HG02840 (cell line): Measurements from ENCODE around the gene KIAA1958.
A peak's percentile ranks its signal among the peaks of the same experiment; 100 is the strongest.
"Not testable (repeated sequence)": the region's sequence is repeated elsewhere in the genome, so short reads cannot be mapped to it uniquely, and the experiment has no call there.

ENCODE experiments used
- ATAC-seq: cut with Tn5 transposase; IDR thresholded peaks from one replicate; pipeline ENCODE4 v1.9.1; 2021; ENCODE audit warnings: mild to moderate bottlenecking, moderate library complexity, moderate number of reproducible peaks; ENCODE audit not compliant: unreplicated experiment, low FRiP score

KIAA1958 gene

GRCh38 chr9:112586599-112587155 is 100.0 kb downstream of the KIAA1958 start:
- ATAC-seq: no peak

GRCh38 chr9:112591875-112592274 is 105.2 kb downstream of the KIAA1958 start:
- ATAC-seq: not testable (repeated sequence)

- no peak for ATAC-seq
These were observed 113.1 kb downstream of the KIAA1958 start for GRCh38 chr9:112599732-112600131.

DNA sequence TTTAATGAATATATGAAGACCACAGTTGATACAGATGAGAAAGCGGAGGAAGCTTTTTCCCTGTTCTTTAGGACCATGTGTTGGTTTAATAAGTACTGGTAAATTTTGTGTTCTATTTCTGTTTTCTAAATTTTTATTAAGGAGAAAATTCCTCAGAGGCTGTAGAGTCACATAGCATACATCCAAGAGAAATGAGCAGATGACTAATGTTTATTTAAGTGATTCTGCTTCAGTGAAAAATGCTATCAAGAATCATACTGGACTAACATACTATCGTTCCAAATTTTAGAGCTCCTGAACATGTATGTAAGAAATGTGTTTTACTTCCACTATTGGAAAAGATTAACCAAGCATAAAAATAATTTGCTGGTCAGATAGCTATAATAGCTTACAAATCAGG is 115.0 kb downstream of the KIAA1958 start:
- no peak for ATAC-seq

DNA sequence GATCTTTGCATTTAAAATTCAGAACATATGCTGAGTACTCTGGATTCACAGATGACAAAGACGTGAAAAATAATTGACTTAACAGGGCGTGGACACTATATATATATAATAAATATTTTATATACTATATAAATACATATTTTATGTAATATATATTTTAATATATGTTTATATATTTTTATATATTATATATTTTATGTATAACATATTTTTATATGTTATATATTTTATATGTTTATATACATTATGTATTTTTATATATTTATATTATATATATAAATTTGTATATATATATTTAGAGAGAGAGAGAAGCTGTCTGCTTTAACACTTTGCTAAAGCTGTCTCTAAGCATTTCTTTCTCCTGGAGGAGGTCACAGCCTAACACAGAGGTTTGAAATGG is 118.2 kb downstream of the KIAA1958 start:
- no peak for ATAC-seq

DNA sequence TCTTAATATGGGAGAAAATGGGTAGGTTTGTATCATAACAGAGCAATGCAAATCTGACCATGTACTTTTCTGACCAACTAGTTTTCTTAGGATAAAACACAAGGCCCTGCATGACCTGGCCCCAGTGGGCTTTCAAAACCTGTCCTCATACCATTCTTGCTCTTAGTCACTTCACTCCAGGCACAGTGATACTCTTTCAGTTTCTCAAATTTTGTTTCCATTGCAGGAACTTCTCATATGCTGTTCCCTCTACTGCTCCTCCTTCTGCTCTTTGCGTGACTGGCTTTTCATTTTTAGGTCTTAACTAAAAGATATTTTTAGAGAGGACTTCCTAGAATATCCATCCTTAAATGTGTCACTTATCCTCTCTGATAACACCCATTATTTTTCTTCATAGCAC is 118.9 kb downstream of the KIAA1958 start:
- peak; percentile 90 for ATAC-seq

DNA sequence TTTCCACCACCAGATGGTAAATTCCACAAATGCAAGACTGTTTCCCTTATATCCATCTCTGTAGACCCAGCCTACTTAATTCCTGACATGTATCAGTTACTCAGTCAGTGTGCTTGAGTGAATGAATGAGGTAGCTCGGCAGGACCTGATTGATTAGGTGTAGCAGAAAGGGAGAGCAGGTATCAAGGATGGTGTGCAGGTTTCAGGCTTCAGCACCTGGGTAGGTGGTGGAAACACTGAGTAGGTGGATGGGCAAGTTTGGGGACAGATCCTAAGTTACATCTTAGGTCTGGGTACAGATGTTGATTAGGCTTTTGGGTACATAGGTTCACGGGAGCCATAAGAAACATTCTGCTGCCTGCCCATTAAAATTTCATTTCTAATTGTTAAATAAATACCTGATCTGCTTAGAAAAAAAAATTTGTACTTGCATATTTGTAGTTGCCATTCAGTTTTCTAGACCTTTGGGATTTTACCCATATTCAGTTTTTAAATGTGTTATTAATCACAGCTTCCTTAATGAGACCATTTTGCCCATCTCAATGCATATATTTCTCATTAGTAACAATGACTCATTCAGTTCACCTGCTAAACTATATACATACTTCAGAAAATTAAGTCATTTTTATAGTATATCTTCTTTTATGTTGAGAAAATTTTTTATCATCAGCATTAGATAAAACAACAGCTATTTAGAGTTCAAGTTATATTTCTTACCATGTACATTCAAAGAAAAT is 119.5 kb downstream of the KIAA1958 start:
- no peak for ATAC-seq

DNA sequence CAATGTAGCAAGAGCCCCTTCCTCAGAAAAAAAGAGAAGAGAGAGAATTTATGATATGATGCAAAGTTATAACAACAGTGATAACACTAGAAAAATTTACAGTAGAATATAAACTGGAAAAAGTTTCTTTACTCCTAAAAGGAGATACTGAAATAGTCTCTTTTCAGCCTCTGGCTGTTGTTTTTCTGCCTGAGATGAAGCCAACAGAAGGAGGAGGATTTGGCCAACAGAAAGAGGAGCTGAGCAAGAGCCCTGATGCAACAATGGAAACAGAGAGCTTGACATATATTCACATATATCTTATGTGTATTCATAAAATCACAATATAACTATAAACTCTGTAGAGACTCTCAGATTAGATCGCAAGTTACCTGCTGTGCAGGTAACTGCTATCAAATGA is 122.2 kb downstream of the KIAA1958 start:
- no peak for ATAC-seq

DNA sequence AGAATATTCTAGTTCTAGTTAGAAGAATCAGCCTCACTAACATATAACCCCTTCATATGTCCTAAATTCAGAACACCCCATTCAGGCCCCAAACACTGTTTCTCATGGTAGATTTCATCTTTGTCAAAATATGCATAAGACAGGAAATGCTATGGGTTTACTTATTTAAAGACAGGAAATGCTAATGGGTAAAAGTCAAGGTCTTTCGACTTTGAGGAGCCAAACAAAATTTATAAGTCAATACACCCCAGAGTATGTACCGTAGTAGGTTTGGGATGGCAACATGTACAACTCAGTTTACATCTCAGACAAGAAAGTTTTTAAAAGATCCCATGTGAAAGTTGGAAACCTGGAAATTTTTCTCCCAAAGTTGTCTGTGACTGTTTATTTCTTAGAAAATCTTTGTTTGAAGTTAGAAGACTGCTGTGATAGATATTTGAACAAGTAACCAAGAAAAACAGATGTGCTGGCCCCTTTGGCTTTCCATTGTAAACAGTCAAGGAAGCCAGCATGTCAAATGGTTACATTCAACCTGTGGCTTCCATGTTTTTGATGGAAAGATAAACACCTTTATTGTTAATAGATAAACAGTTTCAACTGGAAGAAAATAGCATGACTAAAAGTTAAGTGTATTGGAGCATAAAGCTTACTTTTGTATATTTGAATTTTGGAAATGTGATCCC is 129.1 kb downstream of the KIAA1958 start:
- no peak for ATAC-seq

- ATAC-seq: no peak
These were observed 130.7 kb downstream of the KIAA1958 start for GRCh38 chr9:112617371-112617770.

DNA sequence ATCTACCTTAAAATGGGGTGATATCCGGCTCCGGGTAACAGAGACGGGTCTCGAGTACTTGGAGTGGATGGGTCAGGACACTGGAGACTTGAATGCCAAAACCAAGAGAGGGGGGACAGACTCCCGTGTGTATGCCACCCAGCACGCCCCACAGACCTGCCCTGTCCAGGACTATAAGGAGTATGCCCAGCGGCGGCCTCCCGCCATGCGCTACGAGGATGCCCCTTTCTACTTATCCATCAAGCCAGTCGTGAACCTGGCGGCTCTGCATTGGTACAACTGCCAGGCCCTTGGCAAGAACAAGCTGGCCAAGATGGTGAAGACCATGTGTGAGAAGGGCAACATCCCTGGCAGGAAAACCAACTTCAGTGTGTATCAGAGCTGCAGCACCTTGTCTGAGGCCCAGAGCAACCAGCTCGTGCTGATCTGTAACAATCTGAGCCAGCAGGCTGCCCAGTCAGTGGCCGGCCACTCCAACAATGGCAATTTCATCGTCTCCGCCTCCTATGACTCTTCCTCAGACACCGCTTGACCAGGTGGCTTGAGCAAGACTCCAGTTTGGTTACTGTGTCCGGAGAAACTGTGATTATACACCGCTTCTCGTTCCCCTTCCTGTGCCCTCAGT is 131.9 kb downstream of the KIAA1958 start:
- no peak for ATAC-seq

DNA sequence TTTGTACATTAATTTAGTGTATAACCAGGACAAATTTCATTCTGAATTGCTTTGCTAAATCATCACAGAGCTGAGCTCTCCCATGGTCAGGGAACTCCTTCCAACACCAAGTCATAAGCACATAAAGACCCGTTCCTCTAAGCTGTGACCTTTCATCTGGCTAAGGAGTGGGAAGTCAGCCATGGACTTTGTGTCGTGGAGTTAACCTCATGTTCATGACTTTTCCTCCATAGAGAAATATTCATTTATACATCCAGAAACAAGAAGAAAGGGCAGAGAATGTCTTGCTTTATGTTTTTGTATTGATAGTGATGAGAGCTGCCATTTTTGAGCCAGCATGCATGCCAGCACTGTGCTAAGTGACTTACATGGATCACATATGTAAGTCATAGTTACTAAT is 133.8 kb downstream of the KIAA1958 start:
- ATAC-seq: no peak

GRCh38 chr9:112621018-112621655 is 134.5 kb downstream of the KIAA1958 start:
- no peak for ATAC-seq

- no peak for ATAC-seq
These were observed 136.6 kb downstream of the KIAA1958 start for GRCh38 chr9:112623198-112623597.

DNA sequence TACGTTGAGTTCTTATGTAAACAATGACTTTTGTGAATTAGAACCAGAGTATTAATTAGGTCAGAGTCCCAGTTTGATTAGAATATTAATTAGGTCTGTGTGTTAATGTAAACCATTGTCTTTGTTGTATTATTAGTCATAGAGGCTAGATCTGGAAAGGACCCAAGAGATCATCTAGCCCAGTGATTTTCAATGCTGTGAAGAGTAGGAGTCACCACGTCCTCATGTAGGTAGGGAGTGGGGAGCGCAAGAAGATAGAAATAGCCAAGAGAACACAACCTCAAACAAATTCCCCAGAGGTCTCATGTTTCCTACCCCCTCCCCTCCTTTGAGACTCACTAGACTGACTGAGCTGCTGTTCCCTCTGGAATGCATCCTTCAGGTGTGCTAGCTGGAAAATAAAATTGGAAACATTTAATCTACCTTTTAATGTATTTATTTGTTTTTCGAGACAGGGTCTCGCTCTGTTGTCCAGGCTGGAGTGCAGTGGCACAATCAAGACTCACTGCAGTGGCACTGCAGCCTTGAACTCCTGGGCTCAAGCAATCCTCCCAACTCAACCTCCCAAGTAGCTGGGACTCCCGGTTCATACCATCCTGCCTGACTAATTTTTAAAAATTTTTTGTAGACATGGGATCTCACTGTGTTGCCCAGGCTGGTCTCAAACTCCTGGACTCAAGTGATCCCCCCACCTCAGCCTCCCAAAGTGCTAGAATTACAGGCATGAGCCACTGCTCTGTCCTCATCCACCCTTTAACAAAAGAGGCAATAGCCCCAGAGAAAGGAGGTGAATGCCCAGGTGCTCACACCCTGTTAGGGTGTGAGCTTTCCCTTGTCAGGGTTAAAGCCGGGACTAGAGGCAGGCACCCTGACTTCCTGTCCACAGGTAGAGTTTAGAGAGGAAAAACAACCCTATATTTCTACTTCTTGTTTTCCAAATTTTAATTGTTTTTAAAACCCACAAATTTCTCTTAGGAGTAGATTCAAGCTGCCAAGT is 138.4 kb downstream of the KIAA1958 start:
- no peak for ATAC-seq

DNA sequence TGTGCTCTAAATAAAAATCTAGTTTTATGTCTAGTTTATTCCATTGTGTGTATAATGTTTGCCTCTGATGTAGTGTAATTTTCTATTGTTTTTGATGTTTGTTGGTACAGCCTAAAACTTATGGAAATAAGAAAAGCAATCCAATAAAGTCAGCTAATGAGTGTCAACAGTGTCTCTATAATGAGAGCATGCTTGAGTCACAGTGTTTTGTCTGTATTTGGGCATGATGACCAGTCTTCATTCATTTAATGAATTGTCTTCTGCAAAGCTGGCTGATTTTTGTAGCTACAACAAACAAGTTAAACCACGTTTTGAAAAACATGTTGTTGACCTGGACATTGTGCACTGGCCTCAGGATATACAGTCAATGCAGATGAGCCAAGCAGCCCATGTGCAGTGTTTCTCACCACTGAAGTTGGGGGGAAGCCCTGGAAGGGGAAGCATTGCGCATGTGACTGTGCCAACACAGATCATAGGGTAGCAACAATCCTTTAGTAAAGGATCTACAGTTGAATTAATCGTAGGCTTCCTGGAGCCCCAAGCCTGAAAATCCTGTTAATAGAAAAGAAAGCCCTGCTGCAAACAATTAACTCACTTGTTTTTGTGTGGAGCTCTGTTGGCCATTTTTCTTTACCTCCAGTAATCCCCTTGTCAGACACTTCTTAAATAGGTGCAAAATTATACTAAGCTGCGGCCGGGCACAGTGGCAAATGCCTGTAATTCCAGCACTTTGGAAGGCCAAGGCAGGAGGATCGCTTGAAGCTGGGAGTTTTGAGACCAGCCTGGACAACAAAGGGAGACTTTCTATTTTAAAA is 143.3 kb downstream of the KIAA1958 start:
- ATAC-seq: no peak

GRCh38 chr9:112631313-112632070 is 144.9 kb downstream of the KIAA1958 start:
- ATAC-seq: no peak

DNA sequence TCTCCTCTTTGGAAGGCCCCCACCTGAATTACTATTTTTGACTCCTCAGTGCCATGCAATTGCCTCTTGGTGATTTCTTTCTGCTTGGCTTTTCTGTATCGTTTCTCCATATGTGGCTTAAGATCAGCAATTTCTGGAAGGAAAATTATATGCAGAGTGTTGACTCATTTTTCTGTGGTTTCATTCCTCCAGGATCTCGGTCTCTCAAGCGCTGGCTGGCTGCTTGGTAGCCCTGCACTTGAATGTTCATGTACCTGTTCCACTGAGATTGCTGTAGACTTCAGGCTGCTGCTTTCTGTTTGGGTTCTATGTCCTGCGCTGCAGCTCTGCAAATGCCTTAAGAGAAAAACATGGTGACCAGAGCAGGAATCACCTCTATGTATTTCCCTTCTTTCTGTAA is 153.7 kb downstream of the KIAA1958 start:
- ATAC-seq: no peak
